ENCODE results near the gene MT1B. TPM values are rescaled to one million over a fixed set of nuclear protein-coding genes. Genes with fewer than 3 reads are reported as not detected.

The MT1B gene
- total and polyA plus RNA-seq, 2 of the 4 experiments (the other 2 are of a cell fraction): not detected

- ChIA-PET CTCF (no interaction called here), POLR2A (ENCODE audit: unreplicated experiment) (no interaction called here)
- Histone ChIP-seq H3K56ac (ENCODE audit: extremely low read depth, insufficient read depth, low read length) (no peak overlapping the region), H2BK120ac (ENCODE audit: low read depth, low read length) (no peak overlapping the region), H3K27ac (ENCODE audit: insufficient read depth, low read length) (no peak overlapping the region), H3K4ac (ENCODE audit: low read depth, low read length) (0 out of 2 replicates have a peak overlapping the region, but pooled peaks have one; percentile 25), H3K79me1 (ENCODE audit: low read depth in 1 of 2, low read length in 2 of 2) (peaks cover 3 to 21% of the 10 kb centered on the region in 2 experiments; a peak in 3 of 4 replicates), H4K8ac (ENCODE audit: low read depth in 2 of 2, low read length in 2 of 2) (no peak overlapping the region), H3K23ac (ENCODE audit: low read depth, low read length) (no peak overlapping the region), H2BK5ac (ENCODE audit: low read depth, low read length, poor library complexity, severe bottlenecking) (no peak overlapping the region), H3K18ac (ENCODE audit: low read depth, low read length) (no peak overlapping the region), H2AK9ac (replicated peaks; ENCODE audit: low read depth, low read length, poor library complexity) (no peak overlapping the region), H3K9me1 (ENCODE audit: insufficient read depth, low read length) (peaks cover 13% of the 10 kb centered on the region), H3K9ac (ENCODE audit: low read depth, low read length) (no peak overlapping the region), H4K20me1 (ENCODE audit: insufficient read depth, low read length) (no peaks in the 10 kb centered on the region), H3K14ac (replicated peaks; ENCODE audit: low read depth, low read length) (no peak overlapping the region), H2BK15ac (ENCODE audit: low read depth, low read length) (no peak overlapping the region), H3K9me3 (ENCODE audit: control insufficient read depth, insufficient read depth, low read length) (no peaks in the 10 kb centered on the region), H3K4me2 (ENCODE audit: low read depth, low read length) (no peak overlapping the region), H3K27me3 (ENCODE audit: control insufficient read depth, insufficient read depth, low read length) (no peaks in the 10 kb centered on the region), H2AK5ac (ENCODE audit: low read depth, low read length) (peak overlapping the region; percentile 36; the same call in 1 of the 2 replicates), H3K4me3 (ENCODE audit: insufficient read depth, low read depth, low read length) (no peak overlapping the region), H4K5ac (ENCODE audit: low read depth, low read length) (no peak overlapping the region), H3K36me3 (ENCODE audit: control insufficient read depth, insufficient read depth, low read length) (no peaks in the 10 kb centered on the region), H2AFZ (replicated peaks; ENCODE audit: low read length, poor library complexity) (no peak overlapping the region), H4K91ac (ENCODE audit: insufficient read depth, low read depth, low read length) (no peak overlapping the region), H3K4me1 (ENCODE audit: control insufficient read depth, insufficient read depth, low read length) (peaks cover 16% of the 10 kb centered on the region), H2BK20ac (ENCODE audit: low read depth, low read length) (no peak overlapping the region)
- WGBS, 2 experiments (ENCODE audit: extremely low coverage in 2 of 2, insufficient read length in 1 of 2): 100% methylated on average over 2 of the region's 8 CpGs; no CpG with 5 or more reads in 1 of the 2 experiments
- ATAC-seq (ENCODE audit: low read depth): no peak
- in situ Hi-C loops (cut with MboI; ENCODE audit: low sequenced_read_pairs): no loop called here
- DNase-seq: no peak
- BruUV-seq (replicated peaks): no TSS peak
- TF ChIP-seq, protein P1, sequence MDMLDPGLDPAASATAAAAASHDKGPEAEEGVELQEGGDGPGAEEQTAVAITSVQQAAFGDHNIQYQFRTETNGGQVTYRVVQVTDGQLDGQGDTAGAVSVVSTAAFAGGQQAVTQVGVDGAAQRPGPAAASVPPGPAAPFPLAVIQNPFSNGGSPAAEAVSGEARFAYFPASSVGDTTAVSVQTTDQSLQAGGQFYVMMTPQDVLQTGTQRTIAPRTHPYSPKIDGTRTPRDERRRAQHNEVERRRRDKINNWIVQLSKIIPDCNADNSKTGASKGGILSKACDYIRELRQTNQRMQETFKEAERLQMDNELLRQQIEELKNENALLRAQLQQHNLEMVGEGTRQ (IDR thresholded peaks at IDR 0.05; ENCODE audit: low read depth, low read length): no peak
- TF ChIP-seq CHD1 (IDR thresholded peaks at IDR 0.05; ENCODE audit: low read depth, low read length) (no peak), SMC3 (IDR thresholded peaks at IDR 0.05; ENCODE audit: low read depth, low read length) (no peak), POLR2A (IDR thresholded peaks at IDR 0.05; ENCODE audit: low read depth, low read length) (no peak), MXI1 (IDR thresholded peaks at IDR 0.05; ENCODE audit: borderline replicate concordance, low read depth, low read length) (no peak), RAD21 (IDR thresholded peaks at IDR 0.05; ENCODE audit: low read length) (no peak), MAZ (IDR thresholded peaks at IDR 0.05; ENCODE audit: borderline replicate concordance, low read depth, low read length) (no peak), NFE2L2 (IDR thresholded peaks at IDR 0.05; ENCODE audit: low read depth, low read length) (no peak), CEBPB (IDR thresholded peaks at IDR 0.05; ENCODE audit: low read depth, low read length) (no peak), ELK1 (IDR thresholded peaks at IDR 0.05; ENCODE audit: borderline replicate concordance, low read depth, low read length) (no peak), MAFK (IDR thresholded peaks at IDR 0.05; ENCODE audit: low read depth, low read length) (no peak), FOS (IDR thresholded peaks at IDR 0.05; ENCODE audit: low read depth, low read length) (no peak), BHLHE40 (IDR thresholded peaks at IDR 0.05; ENCODE audit: low read depth, low read length) (no peak), RCOR1 (IDR thresholded peaks at IDR 0.05; ENCODE audit: insufficient replicate concordance, low read length) (no peak), RFX5 (IDR thresholded peaks at IDR 0.05; ENCODE audit: low read depth, low read length) (no peak)
- TF ChIP-seq, protein P2, sequence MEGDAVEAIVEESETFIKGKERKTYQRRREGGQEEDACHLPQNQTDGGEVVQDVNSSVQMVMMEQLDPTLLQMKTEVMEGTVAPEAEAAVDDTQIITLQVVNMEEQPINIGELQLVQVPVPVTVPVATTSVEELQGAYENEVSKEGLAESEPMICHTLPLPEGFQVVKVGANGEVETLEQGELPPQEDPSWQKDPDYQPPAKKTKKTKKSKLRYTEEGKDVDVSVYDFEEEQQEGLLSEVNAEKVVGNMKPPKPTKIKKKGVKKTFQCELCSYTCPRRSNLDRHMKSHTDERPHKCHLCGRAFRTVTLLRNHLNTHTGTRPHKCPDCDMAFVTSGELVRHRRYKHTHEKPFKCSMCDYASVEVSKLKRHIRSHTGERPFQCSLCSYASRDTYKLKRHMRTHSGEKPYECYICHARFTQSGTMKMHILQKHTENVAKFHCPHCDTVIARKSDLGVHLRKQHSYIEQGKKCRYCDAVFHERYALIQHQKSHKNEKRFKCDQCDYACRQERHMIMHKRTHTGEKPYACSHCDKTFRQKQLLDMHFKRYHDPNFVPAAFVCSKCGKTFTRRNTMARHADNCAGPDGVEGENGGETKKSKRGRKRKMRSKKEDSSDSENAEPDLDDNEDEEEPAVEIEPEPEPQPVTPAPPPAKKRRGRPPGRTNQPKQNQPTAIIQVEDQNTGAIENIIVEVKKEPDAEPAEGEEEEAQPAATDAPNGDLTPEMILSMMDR (conservative IDR thresholded peaks at IDR 0.05; ENCODE audit: low read depth, low read length): no peak
- dilution Hi-C loops (cut with HindIII; ENCODE audit: low sequenced_read_pairs, unreplicated experiment): no loop called here
- intact Hi-C loops (cut with micrococcal nuclease): no loop called here
Observed at GRCh38 chr16:56620339-56620897, 31.3 kb upstream of the MT1B start.

Data from IMR-90 (cell line).